Endodermal cell (in vitro differentiated cells): ENCODE measurements around the gene CERS6. TPM values are rescaled to one million over a fixed set of nuclear protein-coding genes. Genes with fewer than 3 reads are reported as not detected.

Source experiments
- DNase-seq: peaks from one replicate; pipeline ENCODE4 v3.0.0-alpha.2; 2017
- H3K27ac ChIP-seq: 2 replicates; pipeline ENCODE4 v1.5.1; 2013; ENCODE audit warnings: mild to moderate bottlenecking, low read depth, low read length, moderate library complexity
- H3K27me3 ChIP-seq: 2 replicates; pipeline ENCODE4 v1.6.1; 2013; ENCODE audit warnings: mild to moderate bottlenecking, low read length, moderate library complexity; ENCODE audit not compliant: insufficient read depth, control insufficient read depth, poor library complexity, severe bottlenecking
- H3K36me3 ChIP-seq: 2 replicates; pipeline ENCODE4 v1.7.0; 2013; ENCODE audit warnings: mild to moderate bottlenecking, low read length, moderate library complexity; ENCODE audit not compliant: control insufficient read depth, insufficient read depth
- H3K4me1 ChIP-seq: one replicate; pipeline ENCODE4 v1.7.0; 2013; ENCODE audit warnings: low read length; ENCODE audit not compliant: control insufficient read depth, insufficient read depth
- H3K4me3 ChIP-seq: 2 replicates; pipeline ENCODE4 v1.5.1; 2013; ENCODE audit warnings: mild to moderate bottlenecking, low read length, moderate library complexity
- H3K9ac ChIP-seq: 2 replicates; pipeline ENCODE4 v1.6.1; 2013; ENCODE audit warnings: mild to moderate bottlenecking, low read length, moderate library complexity; ENCODE audit not compliant: poor library complexity, severe bottlenecking; ENCODE audit errors: extremely low read depth
- H3K9me3 ChIP-seq: 2 replicates; pipeline ENCODE4 v1.6.1; 2013; ENCODE audit warnings: mild to moderate bottlenecking, low read length, moderate library complexity; ENCODE audit not compliant: control insufficient read depth
- H3K27ac Mint-ChIP-seq: 2 replicates; pipeline ENCODE4 v1.8.0; 2020; ENCODE audit warnings: mixed read lengths
- H3K27me3 Mint-ChIP-seq: 2 replicates; pipeline ENCODE4 v1.8.0; 2021; ENCODE audit warnings: mild to moderate bottlenecking, mixed read lengths; ENCODE audit not compliant: insufficient read depth
- H3K36me3 Mint-ChIP-seq: 2 replicates; pipeline ENCODE4 v1.8.0; 2020; ENCODE audit warnings: low read depth, mixed read lengths
- H3K4me1 Mint-ChIP-seq: 2 replicates; pipeline ENCODE4 v1.8.0; 2020; ENCODE audit warnings: mixed read lengths
- H3K4me3 Mint-ChIP-seq: 2 replicates; pipeline ENCODE4 v1.8.0; 2020; ENCODE audit warnings: mild to moderate bottlenecking, moderate library complexity, mixed read lengths
- H3K9me3 Mint-ChIP-seq: 2 replicates; pipeline ENCODE4 v1.8.0; 2020; ENCODE audit warnings: mild to moderate bottlenecking, mixed read lengths
- WGBS, 2 experiments: methylation state at CpG; one replicate each; pipeline versions ENCODE4 v1.1.5 to v1.1.7; 2013; ENCODE audit warnings: missing lambda C conversion rate in 2 of 2, mixed read lengths in 1 of 2; ENCODE audit not compliant: insufficient coverage in 1 of 2, insufficient read length in 1 of 2; 5-methylcytosine and 5-hydroxymethylcytosine counted together
- total RNA-seq, 2 donors: library from RNA; stranded (reverse); fragmentation: NEBNext Ultra II Directional in 1 of 2; extraction: Animal tissue kit (Norgen Biotek cat#: 25700) in 1 of 2; gene quantifications; 2 replicates in 1 of 2; 3 replicates in 1 of 2; pipeline ENCODE4 v1.2.1, GENCODE V29; 2021
- TF ChIP-seq, protein P1 (sequence below): fragments of 200-600 bp; sonication (generic); conservative IDR thresholded peaks from 2 replicates; pipeline ENCODE4 v1.5.0; 2021; ENCODE audit warnings: antibody characterized with exemption, mild to moderate bottlenecking

The CERS6 gene
- total RNA-seq, 2 donors from 2014 or later: 41.3 to 52.0 TPM

DNA sequence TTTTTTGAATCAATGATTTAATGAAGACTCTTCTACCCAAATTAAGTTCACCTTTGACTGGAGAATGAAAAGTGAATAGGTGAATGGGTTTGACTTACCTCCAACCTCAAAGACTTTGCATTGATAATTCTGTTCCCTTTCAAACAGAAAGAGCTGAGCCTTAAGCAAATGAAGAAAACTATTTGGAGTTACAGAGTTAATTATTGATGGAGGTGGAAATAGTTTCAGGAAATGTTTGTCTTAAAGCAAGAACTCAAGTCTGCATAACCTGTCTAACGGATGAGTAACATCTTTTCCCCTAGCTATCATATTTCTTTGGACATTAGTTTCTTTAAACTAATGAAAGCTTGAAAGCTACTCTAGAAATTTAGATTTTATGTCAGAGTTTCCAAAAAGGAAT lies 166.5 kb downstream of the CERS6 start:
- Mint-ChIP-seq H3K4me3 (no peak overlapping the region), H3K27me3 (no peaks in the 10 kb centered on the region), H3K36me3 (no peaks in the 10 kb centered on the region), H3K27ac (no peak overlapping the region), H3K4me1 (peaks cover 36% of the 10 kb centered on the region), H3K9me3 (peaks cover 6% of the 10 kb centered on the region)
- peaks cover 5% of the 10 kb centered on the region for H3K4me1 ChIP-seq
- no peak overlapping the region for H3K27ac ChIP-seq
- TF ChIP-seq, protein P1, sequence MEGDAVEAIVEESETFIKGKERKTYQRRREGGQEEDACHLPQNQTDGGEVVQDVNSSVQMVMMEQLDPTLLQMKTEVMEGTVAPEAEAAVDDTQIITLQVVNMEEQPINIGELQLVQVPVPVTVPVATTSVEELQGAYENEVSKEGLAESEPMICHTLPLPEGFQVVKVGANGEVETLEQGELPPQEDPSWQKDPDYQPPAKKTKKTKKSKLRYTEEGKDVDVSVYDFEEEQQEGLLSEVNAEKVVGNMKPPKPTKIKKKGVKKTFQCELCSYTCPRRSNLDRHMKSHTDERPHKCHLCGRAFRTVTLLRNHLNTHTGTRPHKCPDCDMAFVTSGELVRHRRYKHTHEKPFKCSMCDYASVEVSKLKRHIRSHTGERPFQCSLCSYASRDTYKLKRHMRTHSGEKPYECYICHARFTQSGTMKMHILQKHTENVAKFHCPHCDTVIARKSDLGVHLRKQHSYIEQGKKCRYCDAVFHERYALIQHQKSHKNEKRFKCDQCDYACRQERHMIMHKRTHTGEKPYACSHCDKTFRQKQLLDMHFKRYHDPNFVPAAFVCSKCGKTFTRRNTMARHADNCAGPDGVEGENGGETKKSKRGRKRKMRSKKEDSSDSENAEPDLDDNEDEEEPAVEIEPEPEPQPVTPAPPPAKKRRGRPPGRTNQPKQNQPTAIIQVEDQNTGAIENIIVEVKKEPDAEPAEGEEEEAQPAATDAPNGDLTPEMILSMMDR: no peak
- no peak overlapping the region for H3K4me3 ChIP-seq
- DNase-seq: no peak
- H3K27me3 ChIP-seq: no peaks in the 10 kb centered on the region
- no peaks in the 10 kb centered on the region for H3K36me3 ChIP-seq
- H3K9me3 ChIP-seq: peaks cover 3% of the 10 kb centered on the region
- 95 to 100% methylated on average over 1 of the region's 1 CpG for WGBS, 2 experiments
- H3K9ac ChIP-seq: no peak overlapping the region

- Mint-ChIP-seq H3K27me3 (no peaks in the 10 kb centered on the region), H3K9me3 (no peaks in the 10 kb centered on the region), H3K4me3 (no peak overlapping the region), H3K4me1 (peaks cover 36% of the 10 kb centered on the region), H3K27ac (no peak overlapping the region), H3K36me3 (no peaks in the 10 kb centered on the region)
- no peak overlapping the region for H3K27ac ChIP-seq
- no peak for DNase-seq
- no peak overlapping the region for H3K4me3 ChIP-seq
- H3K9ac ChIP-seq: no peak overlapping the region
- H3K36me3 ChIP-seq: no peaks in the 10 kb centered on the region
- H3K27me3 ChIP-seq: no peaks in the 10 kb centered on the region
- peaks cover 5% of the 10 kb centered on the region for H3K4me1 ChIP-seq
- no peaks in the 10 kb centered on the region for H3K9me3 ChIP-seq
- WGBS, 2 experiments: 90 to 95% methylated on average over 3 of the region's 3 CpGs
- TF ChIP-seq, protein P1: no peak
These were observed 168.0 kb downstream of the CERS6 start for GRCh38 chr2:168624028-168624427.

- Mint-ChIP-seq H3K27ac (peak overlapping the region; percentile 48), H3K4me3 (no peak overlapping the region), H3K4me1 (peaks cover 33% of the 10 kb centered on the region), H3K9me3 (no peaks in the 10 kb centered on the region), H3K36me3 (peaks cover 2% of the 10 kb centered on the region), H3K27me3 (no peaks in the 10 kb centered on the region)
- Histone ChIP-seq H3K4me1 (peaks cover 5% of the 10 kb centered on the region), H3K27ac (no peak overlapping the region), H3K4me3 (no peak overlapping the region), H3K9ac (no peak overlapping the region), H3K27me3 (no peaks in the 10 kb centered on the region), H3K9me3 (no peaks in the 10 kb centered on the region), H3K36me3 (no peaks in the 10 kb centered on the region)
- DNase-seq: no peak
- TF ChIP-seq, protein P1: no peak
- WGBS, 2 experiments: 89 to 100% methylated on average over 1 to 4 of the region's 4 CpGs
These were observed 170.0 kb downstream of the CERS6 start for GRCh38 chr2:168626096-168626495.
